Psoas muscle (tissue), 8 donors: ENCODE results near the gene ZNF646. TPM values are rescaled to one million over a fixed set of nuclear protein-coding genes. Genes with fewer than 3 reads are reported as not detected.

Experiments used
- ATAC-seq, 4 donors: fragments of 200-7000 bp; cut with Tn5 transposase; one replicate each; pipeline ENCODE4 v1.9.1; 2020; ENCODE audit warnings: moderate library complexity in 3 of 4, mild to moderate bottlenecking in 2 of 4
- DNase-seq, 2 donors: peaks; one replicate each; pipeline ENCODE4 v3.0.0-alpha.2; 2020
- H3K27ac ChIP-seq: fragments of 200-600 bp; one replicate; pipeline ENCODE4 v1.8.0; 2022
- H3K27me3 ChIP-seq, 3 donors: fragments of 200-600 bp in 1 of 3; one replicate each; pipeline versions ENCODE4 v1.6.1 to v1.8.0; 2013 to 2022; ENCODE audit warnings: low read length in 2 of 3, mild to moderate bottlenecking in 2 of 3, moderate library complexity in 1 of 3; ENCODE audit not compliant: insufficient read depth in 3 of 3
- H3K36me3 ChIP-seq, 2 donors: fragments of 200-600 bp in 1 of 2; one replicate each; pipeline versions ENCODE4 v1.6.1 to v1.8.0; 2013 to 2022; ENCODE audit warnings: low read depth in 1 of 2, mild to moderate bottlenecking in 1 of 2, moderate library complexity in 1 of 2; ENCODE audit not compliant: insufficient read depth in 1 of 2
- H3K4me1 ChIP-seq: fragments of 200-600 bp; one replicate; pipeline ENCODE4 v1.8.0; 2022
- H3K4me3 ChIP-seq: fragments of 200-600 bp; one replicate; pipeline ENCODE4 v1.8.0; 2022; ENCODE audit warnings: mild to moderate bottlenecking
- H3K9me3 ChIP-seq: fragments of 200-600 bp; one replicate; pipeline ENCODE4 v1.8.0; 2022
- CTCF ChIP-seq: fragments of 200-600 bp; IDR thresholded peaks from one replicate; pipeline ENCODE4 v1.8.0; 2022; ENCODE audit warnings: antibody characterized with exemption
- WGBS, 3 donors: extraction: QIAGEN DNeasy Blood & Tissue Kit; methylation state at CpG; one replicate each; pipeline versions ENCODE4 v1.1.6 to v1.1.7; 2013; 5-methylcytosine and 5-hydroxymethylcytosine counted together
- intact Hi-C, 2 donors: fragments of 100-400 bp; cut with DNase I; formaldehyde crosslinking; loops; one replicate each; pipeline versions ENCODE4 v1.11.0 to v1.14.2; 2022
- polyA plus RNA-seq, 3 donors: library from polyadenylated mRNA; stranded (reverse); fragments of 200-250 nt; gene quantifications; one replicate each; pipeline ENCODE4 v1.2.3, GENCODE V29; 2013
- total RNA-seq, 4 donors: library from RNA; stranded (reverse); fragmentation: NEBNext Ultra II Directional in 2 of 4; extraction: Animal tissue kit (Norgen Biotek cat#: 25700) in 2 of 4; gene quantifications; one replicate each; pipeline versions ENCODE4 v1.2.1 to v1.2.4, GENCODE V29; 2021 to 2023
- donor health status: healthy with polysubstance abuse.
- donor health status: DM: no; HTN: no; CAD: no; lungs with moderate emphysema.
- donor health status: Bipolar disorder and iron deficiency.
- donor health status: healthy.
- donor health status: DM: yes; HTN: yes; CAD: no.
- donor health status: DM: no; HTN: no; CAD: no.
- donor health status: DM: no; HTN: no; CAD: no.
- donor health status: DM: yes; HTN: yes; CAD: no.

The ZNF646 gene
- total and polyA plus RNA-seq, 7 donors = 4.0 to 22.6 (median 8.9) TPM

GRCh38 chr16:31120129-31120528 lies 45.9 kb downstream of the ZNF646 start:
- TF ChIP-seq CTCF = no peak
- no peak overlapping the region for H3K27ac ChIP-seq
- WGBS, 3 donors = 90 to 96% (median 92%) methylated on average over 16 of the region's 16 CpGs
- H3K9me3 ChIP-seq = no peaks in the 10 kb centered on the region
- H3K27me3 ChIP-seq = no peaks in the 10 kb centered on the region
- H3K36me3 ChIP-seq = peaks cover 0 to 62% of the 10 kb centered on the region in 2 donors
- peaks cover 15% of the 10 kb centered on the region for H3K4me1 ChIP-seq
- H3K4me3 ChIP-seq = no peak overlapping the region
- no peak for ATAC-seq
- no peak for DNase-seq
- intact Hi-C loops = no loop called here

- H3K4me3 ChIP-seq = no peak overlapping the region
- WGBS, 3 donors = 93 to 96% (median 94%) methylated on average over 3 of the region's 3 CpGs
- no peak for DNase-seq
- H3K4me1 ChIP-seq = peaks cover 27% of the 10 kb centered on the region
- no peak overlapping the region for H3K27ac ChIP-seq
- no peak for TF ChIP-seq CTCF
- H3K36me3 ChIP-seq = peaks cover 4 to 88% of the 10 kb centered on the region in 2 donors
- H3K9me3 ChIP-seq = no peaks in the 10 kb centered on the region
- intact Hi-C loops = no loop called here
- H3K27me3 ChIP-seq = no peaks in the 10 kb centered on the region
- no peak for ATAC-seq
Observed at GRCh38 chr16:31125844-31126243, 51.6 kb downstream of the ZNF646 start.

- no peaks in the 10 kb centered on the region for H3K9me3 ChIP-seq
- 31 to 59% (median 57%) methylated on average over 13 of the region's 13 CpGs for WGBS, 3 donors
- peak overlapping the region; percentile 63 for H3K27ac ChIP-seq
- DNase-seq (no peak), ATAC-seq (peak; percentile 46 to 82 (median 60))
- no peak overlapping the region for H3K4me3 ChIP-seq
- H3K27me3 ChIP-seq = no peaks in the 10 kb centered on the region
- intact Hi-C loops = no loop called here
- TF ChIP-seq CTCF = no peak
- peaks cover 27% of the 10 kb centered on the region for H3K4me1 ChIP-seq
- H3K36me3 ChIP-seq = peaks cover 4 to 89% of the 10 kb centered on the region in 2 donors
Observed at GRCh38 chr16:31127182-31127581, 53.0 kb downstream of the ZNF646 start.

- intact Hi-C loops = no loop called here
- ATAC-seq (peak; percentile 35 to 44 (median 39)), DNase-seq (no peak)
- Histone ChIP-seq H3K36me3 (peaks cover 4 to 75% of the 10 kb centered on the region in 2 donors), H3K27me3 (no peaks in the 10 kb centered on the region), H3K4me1 (peaks cover 27% of the 10 kb centered on the region), H3K4me3 (no peak overlapping the region), H3K9me3 (no peaks in the 10 kb centered on the region), H3K27ac (peak overlapping the region; percentile 63)
- 66 to 71% (median 69%) methylated on average over 14 of the region's 14 CpGs for WGBS, 3 donors
- no peak for TF ChIP-seq CTCF
Observed at GRCh38 chr16:31128711-31129567, 54.7 kb downstream of the ZNF646 start.
